DOHH2 (cell line): ENCODE measurements around the gene KIF6.

Source experiments
- H3F3A ChIP-seq: fragments of 200-600 bp; sonication (generic), shearing (Covaris generic); 2 replicates; pipeline ENCODE4 v1.6.0; 2016; ENCODE audit warnings: antibody characterized with exemption, mild to moderate bottlenecking; ENCODE audit not compliant: control insufficient read depth, insufficient read depth
- H3K27ac ChIP-seq: fragments of 200-600 bp; sonication (generic); 2 replicates; pipeline ENCODE4 v1.5.1; 2014; ENCODE audit warnings: low read depth, mild to moderate bottlenecking, low read length, moderate library complexity
- H3K27me3 ChIP-seq: fragments of 200-600 bp; sonication (generic); 2 replicates; pipeline ENCODE4 v1.6.1; 2014; ENCODE audit warnings: mild to moderate bottlenecking, low read length, mixed read lengths; ENCODE audit not compliant: control insufficient read depth
- H3K36me3 ChIP-seq: fragments of 200-600 bp; sonication (generic); 2 replicates; pipeline ENCODE4 v1.6.1; 2014; ENCODE audit warnings: mild to moderate bottlenecking, low read length, moderate library complexity, mixed read lengths; ENCODE audit not compliant: control insufficient read depth
- H3K4me1 ChIP-seq: fragments of 200-600 bp; sonication (generic); 2 replicates; pipeline ENCODE4 v1.6.1; 2014; ENCODE audit warnings: mild to moderate bottlenecking, low read length, mixed read lengths; ENCODE audit not compliant: control insufficient read depth
- H3K4me2 ChIP-seq: fragments of 200-600 bp; sonication (generic); 2 replicates; pipeline ENCODE4 v1.6.0; 2014; ENCODE audit warnings: mild to moderate bottlenecking, low read length, moderate library complexity
- H3K4me3 ChIP-seq: fragments of 200-600 bp; sonication (generic); 2 replicates; pipeline ENCODE4 v1.5.1; 2014; ENCODE audit warnings: mild to moderate bottlenecking, low read length, mixed read lengths
- H3K79me2 ChIP-seq: fragments of 200-600 bp; sonication (generic); 2 replicates; pipeline ENCODE4 v1.6.1; 2014; ENCODE audit warnings: mild to moderate bottlenecking, low read length, mixed read lengths; ENCODE audit not compliant: control insufficient read depth
- H3K9me2 ChIP-seq: fragments of 200-600 bp; sonication (generic); replicated peaks from 2 replicates; pipeline ENCODE4 v1.6.1; 2014; ENCODE audit warnings: mild to moderate bottlenecking, low read length, mixed read lengths; ENCODE audit not compliant: control insufficient read depth
- H3K9me3 ChIP-seq: fragments of 200-600 bp; sonication (generic); 2 replicates; pipeline ENCODE4 v1.6.1; 2014; ENCODE audit warnings: antibody characterized with exemption, low read length, mixed read lengths; ENCODE audit not compliant: control insufficient read depth, insufficient read depth
- H4K20me1 ChIP-seq: fragments of 200-600 bp; sonication (generic); 2 replicates; pipeline ENCODE4 v1.6.0; 2014; ENCODE audit warnings: low read depth, mild to moderate bottlenecking, antibody characterized with exemption, low read length, moderate library complexity; ENCODE audit not compliant: control insufficient read depth, insufficient read depth
- EZH2phosphoT487 ChIP-seq: fragments of 200-600 bp; sonication (generic); IDR thresholded peaks from 2 replicates; pipeline ENCODE4 v1.6.1; 2017; ENCODE audit warnings: borderline replicate concordance, mild to moderate bottlenecking, antibody characterized with exemption, low read length, moderate library complexity, mixed read lengths
- TF ChIP-seq, protein P1 (sequence below): fragments of 200-600 bp; sonication (generic); IDR thresholded peaks from one replicate; pipeline ENCODE4 v1.5.1; 2014; ENCODE audit warnings: antibody characterized with exemption, mild to moderate bottlenecking, low read depth, low read length; ENCODE audit not compliant: poor library complexity, severe bottlenecking

The KIF6 gene

DNA sequence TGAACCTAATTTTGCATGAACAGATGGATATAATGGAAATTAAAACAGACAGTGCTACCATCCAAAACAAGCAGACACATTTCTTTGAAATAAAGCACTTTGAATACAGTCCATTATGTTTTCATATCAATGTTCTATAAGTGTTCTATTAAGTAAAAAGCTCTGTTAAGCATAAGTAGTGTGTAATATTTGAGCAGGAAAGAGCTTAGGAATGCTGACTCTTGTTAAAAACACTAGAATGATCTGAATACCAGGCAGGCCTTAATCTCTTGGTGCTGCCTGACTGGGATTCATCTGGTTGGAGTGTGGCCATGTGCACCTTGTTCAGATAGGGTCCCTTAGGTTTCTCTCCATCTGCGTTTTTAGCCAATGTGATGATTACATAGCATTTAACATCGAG is 130.9 kb downstream of the KIF6 start:
- no peaks in the 10 kb centered on the region for H3K27me3 ChIP-seq
- no peak overlapping the region for H3K4me3 ChIP-seq
- no peaks in the 10 kb centered on the region for H3K4me1 ChIP-seq
- H3K79me2 ChIP-seq = no peaks in the 10 kb centered on the region
- H3K36me3 ChIP-seq = no peaks in the 10 kb centered on the region
- no peaks in the 10 kb centered on the region for H3K9me2 ChIP-seq
- no peak overlapping the region for H3K27ac ChIP-seq
- H3F3A ChIP-seq = no peaks in the 10 kb centered on the region
- H4K20me1 ChIP-seq = no peaks in the 10 kb centered on the region
- TF ChIP-seq EZH2phosphoT487 = no peak
- TF ChIP-seq, protein P1, sequence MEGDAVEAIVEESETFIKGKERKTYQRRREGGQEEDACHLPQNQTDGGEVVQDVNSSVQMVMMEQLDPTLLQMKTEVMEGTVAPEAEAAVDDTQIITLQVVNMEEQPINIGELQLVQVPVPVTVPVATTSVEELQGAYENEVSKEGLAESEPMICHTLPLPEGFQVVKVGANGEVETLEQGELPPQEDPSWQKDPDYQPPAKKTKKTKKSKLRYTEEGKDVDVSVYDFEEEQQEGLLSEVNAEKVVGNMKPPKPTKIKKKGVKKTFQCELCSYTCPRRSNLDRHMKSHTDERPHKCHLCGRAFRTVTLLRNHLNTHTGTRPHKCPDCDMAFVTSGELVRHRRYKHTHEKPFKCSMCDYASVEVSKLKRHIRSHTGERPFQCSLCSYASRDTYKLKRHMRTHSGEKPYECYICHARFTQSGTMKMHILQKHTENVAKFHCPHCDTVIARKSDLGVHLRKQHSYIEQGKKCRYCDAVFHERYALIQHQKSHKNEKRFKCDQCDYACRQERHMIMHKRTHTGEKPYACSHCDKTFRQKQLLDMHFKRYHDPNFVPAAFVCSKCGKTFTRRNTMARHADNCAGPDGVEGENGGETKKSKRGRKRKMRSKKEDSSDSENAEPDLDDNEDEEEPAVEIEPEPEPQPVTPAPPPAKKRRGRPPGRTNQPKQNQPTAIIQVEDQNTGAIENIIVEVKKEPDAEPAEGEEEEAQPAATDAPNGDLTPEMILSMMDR = no peak
- no peak overlapping the region for H3K4me2 ChIP-seq
- H3K9me3 ChIP-seq = no peaks in the 10 kb centered on the region

DNA sequence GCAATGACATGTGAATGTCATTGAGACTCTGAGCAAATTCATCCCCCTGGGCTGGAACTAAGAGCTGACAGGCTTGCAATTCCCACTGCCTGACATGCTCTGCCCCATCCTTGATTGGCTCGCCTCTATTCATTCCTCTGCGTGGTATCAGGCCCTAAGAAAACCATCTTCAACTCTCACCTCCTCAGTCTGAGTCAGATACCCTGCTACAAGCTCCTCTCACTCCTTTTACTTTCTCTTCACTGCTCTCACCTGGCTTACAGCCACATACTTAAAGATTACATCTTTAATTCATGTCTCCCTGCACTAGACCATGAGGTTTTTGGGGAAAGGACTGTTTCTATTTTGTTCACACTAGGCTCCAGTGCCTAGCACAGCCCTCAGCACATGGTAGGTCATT is 131.6 kb downstream of the KIF6 start:
- Histone ChIP-seq H3F3A (no peaks in the 10 kb centered on the region), H3K79me2 (no peaks in the 10 kb centered on the region), H4K20me1 (no peaks in the 10 kb centered on the region), H3K4me2 (no peak overlapping the region), H3K27me3 (no peaks in the 10 kb centered on the region), H3K9me3 (no peaks in the 10 kb centered on the region), H3K4me1 (no peaks in the 10 kb centered on the region), H3K36me3 (no peaks in the 10 kb centered on the region), H3K9me2 (no peaks in the 10 kb centered on the region), H3K27ac (no peak overlapping the region), H3K4me3 (no peak overlapping the region)
- TF ChIP-seq, protein P1 = no peak
- no peak for TF ChIP-seq EZH2phosphoT487

DNA sequence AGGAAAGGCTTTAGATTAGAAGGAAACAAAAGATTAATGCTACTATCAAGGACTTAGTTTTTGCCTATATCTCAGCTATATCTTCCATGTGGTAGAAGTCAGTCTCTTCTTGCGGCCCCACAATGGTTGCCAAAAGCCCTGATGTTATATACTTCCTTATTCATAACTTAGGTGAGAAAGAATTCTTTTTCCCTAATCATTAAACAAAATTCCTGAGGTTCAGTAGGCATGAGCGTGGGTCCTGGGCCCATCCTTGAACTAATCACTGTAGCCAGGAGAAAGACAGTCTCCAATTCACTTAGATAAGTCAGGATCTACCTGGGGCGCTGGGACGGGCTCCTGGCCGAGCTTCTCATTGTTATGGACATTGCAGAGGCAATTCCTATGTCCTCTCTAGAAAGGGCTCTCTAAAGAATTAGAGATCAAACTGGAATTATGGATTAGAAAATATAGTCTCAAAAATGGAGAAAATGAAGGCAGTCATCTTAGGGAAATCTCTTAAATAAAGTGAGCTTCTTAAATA is 134.3 kb downstream of the KIF6 start:
- H3K27ac ChIP-seq = no peak overlapping the region
- no peaks in the 10 kb centered on the region for H3K9me2 ChIP-seq
- H3K36me3 ChIP-seq = no peaks in the 10 kb centered on the region
- TF ChIP-seq, protein P1 = no peak
- no peak for TF ChIP-seq EZH2phosphoT487
- no peak overlapping the region for H3K4me2 ChIP-seq
- no peaks in the 10 kb centered on the region for H3F3A ChIP-seq
- H4K20me1 ChIP-seq = no peaks in the 10 kb centered on the region
- no peak overlapping the region for H3K4me3 ChIP-seq
- no peaks in the 10 kb centered on the region for H3K4me1 ChIP-seq
- H3K27me3 ChIP-seq = no peaks in the 10 kb centered on the region
- H3K9me3 ChIP-seq = no peaks in the 10 kb centered on the region
- H3K79me2 ChIP-seq = no peaks in the 10 kb centered on the region

DNA sequence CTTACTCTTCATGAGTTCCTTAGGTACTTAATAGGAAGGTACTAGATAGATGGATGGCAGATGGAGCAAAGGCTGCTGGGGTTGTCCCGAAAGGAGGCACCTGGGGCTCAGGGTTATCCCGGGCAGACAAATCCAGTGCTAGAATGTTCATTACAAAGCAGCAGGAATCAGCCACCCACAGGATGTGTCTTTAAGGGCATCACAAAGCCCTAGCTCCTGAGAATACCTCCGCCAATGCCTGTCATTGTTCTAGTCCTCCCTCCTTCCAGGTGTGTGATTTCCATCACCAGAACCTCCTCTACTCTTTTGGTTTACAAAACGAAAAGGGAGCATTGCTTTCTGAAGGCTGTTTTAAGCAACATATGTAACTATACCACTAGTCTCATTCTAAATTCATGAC is 138.1 kb downstream of the KIF6 start:
- no peak overlapping the region for H3K4me2 ChIP-seq
- H3K27ac ChIP-seq = no peak overlapping the region
- H3K4me1 ChIP-seq = no peaks in the 10 kb centered on the region
- no peaks in the 10 kb centered on the region for H3K9me2 ChIP-seq
- no peak overlapping the region for H3K4me3 ChIP-seq
- H3K9me3 ChIP-seq = no peaks in the 10 kb centered on the region
- H3F3A ChIP-seq = no peaks in the 10 kb centered on the region
- H3K36me3 ChIP-seq = no peaks in the 10 kb centered on the region
- H3K27me3 ChIP-seq = no peaks in the 10 kb centered on the region
- no peak for TF ChIP-seq EZH2phosphoT487
- no peaks in the 10 kb centered on the region for H3K79me2 ChIP-seq
- no peaks in the 10 kb centered on the region for H4K20me1 ChIP-seq
